ENCODE data around the gene FBLN1. TPM values are rescaled to one million over a fixed set of nuclear protein-coding genes. Genes with fewer than 3 reads are reported as not detected.

The FBLN1 gene
- total RNA-seq, 1 donor from 2014 or later, result 271 TPM

DNA sequence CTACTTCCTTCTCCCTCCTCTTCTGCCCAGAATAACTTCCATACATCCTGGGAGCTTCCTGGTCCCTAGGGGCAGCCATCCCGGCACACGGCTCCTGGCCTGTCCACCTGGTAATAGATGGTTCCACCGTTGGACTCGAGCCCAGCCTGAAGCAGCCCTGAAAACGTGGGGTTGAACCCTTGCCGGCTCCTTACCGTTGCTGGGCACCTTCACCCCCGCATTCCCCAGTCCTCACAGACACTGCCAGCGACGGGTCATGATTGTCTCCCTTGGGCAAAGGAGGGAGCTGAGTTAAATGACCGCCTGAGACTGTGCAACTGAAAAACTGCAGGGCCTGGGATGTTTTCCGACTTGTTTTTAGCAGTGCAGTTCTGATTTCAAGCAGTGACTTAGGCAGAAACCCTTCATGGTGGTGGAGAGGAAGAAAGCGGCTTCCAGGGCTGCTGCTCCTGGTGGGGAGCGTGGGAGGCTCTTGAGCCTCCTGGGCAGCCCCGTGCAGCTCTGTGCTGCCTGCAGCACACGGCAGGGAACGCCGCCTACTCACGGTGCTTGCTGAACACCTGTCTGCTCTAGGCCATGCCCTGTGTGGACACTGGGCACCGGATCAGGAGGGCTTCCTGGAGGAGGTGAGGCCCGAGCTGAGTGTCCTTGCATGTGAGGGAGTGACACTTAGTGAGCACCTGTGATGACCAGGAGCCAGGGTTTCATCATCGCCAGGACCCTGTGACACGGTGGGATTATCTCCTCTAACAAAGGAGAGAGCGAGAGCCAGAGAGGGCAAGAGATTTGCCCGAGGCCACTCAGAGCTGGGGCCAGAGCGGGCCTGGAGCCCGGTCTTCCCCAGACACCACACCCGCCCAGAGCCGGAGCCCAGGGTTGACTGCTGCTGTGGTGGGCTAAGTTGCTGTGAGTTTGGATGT, 77.4 kb downstream of the FBLN1 start:
- Mint-ChIP-seq H3K4me1 (ENCODE audit: unreplicated experiment) (peaks cover 6% of the 10 kb centered on the region), H3K27ac (no peak overlapping the region), H3K9me3 (no peaks in the 10 kb centered on the region)

GRCh38 chr22:45580726-45581381, 78.2 kb downstream of the FBLN1 start:
- no peak for TF ChIP-seq CTCF (conservative IDR thresholded peaks at IDR 0.05)
- Mint-ChIP-seq H3K27ac (no peak overlapping the region), H3K36me3 (no peaks in the 10 kb centered on the region), H3K4me1 (ENCODE audit: unreplicated experiment) (peaks cover 8% of the 10 kb centered on the region), H3K27me3 (no peaks in the 10 kb centered on the region), H3K4me3 (no peak overlapping the region), H3K9me3 (no peaks in the 10 kb centered on the region)
- DNase-seq (ENCODE audit: extremely low spot score, unreplicated experiment), result no peak

More for the DNA sequence above, 77.4 kb downstream of the FBLN1 start:
- DNase-seq (ENCODE audit: extremely low spot score, unreplicated experiment), result no peak
- H3K27me3 Mint-ChIP-seq, result no peaks in the 10 kb centered on the region
- no peak overlapping the region for H3K4me3 Mint-ChIP-seq
- no peak for TF ChIP-seq CTCF (conservative IDR thresholded peaks at IDR 0.05)
- no peaks in the 10 kb centered on the region for H3K36me3 Mint-ChIP-seq

GRCh38 chr22:45581549-45582080, 78.9 kb downstream of the FBLN1 start:
- H3K36me3 Mint-ChIP-seq, result no peaks in the 10 kb centered on the region

DNA sequence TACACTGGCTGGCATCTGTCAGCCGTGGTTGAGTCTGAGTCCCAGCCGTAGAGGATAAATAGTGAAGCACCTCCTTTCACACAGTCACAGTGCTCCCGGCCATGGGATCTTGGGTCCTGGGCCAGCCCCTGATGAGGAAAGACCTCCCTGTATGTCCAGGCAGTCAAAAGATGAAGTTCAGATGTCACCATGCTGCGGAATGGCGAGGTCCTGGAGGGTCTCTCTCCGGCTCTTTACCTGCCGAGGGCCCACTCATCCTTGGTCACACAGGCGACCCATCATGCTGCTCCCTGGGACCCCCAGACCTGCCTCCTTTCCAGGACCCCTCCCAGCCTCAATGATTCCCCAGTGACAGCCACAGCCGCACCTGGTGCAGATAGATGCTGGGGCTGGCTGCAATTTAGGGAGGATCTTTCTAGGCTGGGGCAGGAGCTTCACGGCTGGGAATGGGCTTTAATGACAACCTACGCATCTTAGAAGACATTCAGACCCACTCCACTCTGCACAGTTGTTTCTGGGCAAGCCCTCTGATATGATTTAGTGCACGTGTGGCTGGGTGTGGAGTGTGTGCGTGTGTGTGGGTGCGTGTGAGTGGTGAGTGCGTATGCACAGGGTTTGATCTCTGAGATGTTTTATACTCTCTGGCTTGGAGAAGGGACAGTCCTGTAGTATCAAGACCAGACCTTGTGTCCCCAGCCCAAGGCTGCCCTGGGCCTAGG, 79.7 kb downstream of the FBLN1 start:
- no peak overlapping the region for H3K4me3 Mint-ChIP-seq
- peaks cover 9% of the 10 kb centered on the region for H3K4me1 Mint-ChIP-seq (ENCODE audit: unreplicated experiment)
- H3K36me3 Mint-ChIP-seq, result no peaks in the 10 kb centered on the region
- no peaks in the 10 kb centered on the region for H3K9me3 Mint-ChIP-seq
- TF ChIP-seq CTCF (conservative IDR thresholded peaks at IDR 0.05), result no peak
- peaks cover under 1% of the 10 kb centered on the region for H3K27me3 Mint-ChIP-seq
- DNase-seq (ENCODE audit: extremely low spot score, unreplicated experiment), result no peak
- H3K27ac Mint-ChIP-seq, result no peak overlapping the region

More at GRCh38 chr22:45581549-45582080, 78.9 kb downstream of the FBLN1 start:
- Mint-ChIP-seq H3K27me3 (no peaks in the 10 kb centered on the region), H3K9me3 (no peaks in the 10 kb centered on the region), H3K4me3 (no peak overlapping the region), H3K27ac (no peak overlapping the region), H3K4me1 (ENCODE audit: unreplicated experiment) (peaks cover 8% of the 10 kb centered on the region)
- no peak for DNase-seq (ENCODE audit: extremely low spot score, unreplicated experiment)
- TF ChIP-seq CTCF (conservative IDR thresholded peaks at IDR 0.05), result no peak

GRCh38 chr22:45582955-45583320, 80.3 kb downstream of the FBLN1 start:
- Mint-ChIP-seq H3K27me3 (peaks cover 5% of the 10 kb centered on the region), H3K9me3 (no peaks in the 10 kb centered on the region), H3K4me1 (ENCODE audit: unreplicated experiment) (peaks cover 14% of the 10 kb centered on the region), H3K27ac (no peak overlapping the region), H3K4me3 (no peak overlapping the region), H3K36me3 (no peaks in the 10 kb centered on the region)
- no peak for DNase-seq (ENCODE audit: extremely low spot score, unreplicated experiment)
- TF ChIP-seq CTCF (conservative IDR thresholded peaks at IDR 0.05), result no peak

Data from type B pancreatic cell (in vitro differentiated cells).